Activated CD8-positive, alpha-beta T cell treated with anti-CD3 and anti-CD28 coated beads for 36 hours (primary cell): ENCODE data around the gene SENP1. TPM values are rescaled to one million over a fixed set of nuclear protein-coding genes. Genes with fewer than 3 reads are reported as not detected.

Experiments used
- ATAC-seq: fragments of 200-7000 bp; cut with Tn5 transposase; one replicate; pipeline ENCODE4 v1.10.0; 2021; ENCODE audit warnings: mild to moderate bottlenecking, moderate library complexity
- CTCF ChIA-PET: fragments of 350-600 bp; sonication (Branson Sonifier 250); formaldehyde crosslinking; loops from one replicate; lab custom pipeline; 2021; ENCODE audit warnings: antibody characterized with exemption; lab: Charles Lee
- POLR2A ChIA-PET: fragments of 350-600 bp; sonication (Branson Sonifier 250); formaldehyde crosslinking; loops from one replicate; lab custom pipeline; 2021; ENCODE audit warnings: antibody characterized with exemption; lab: Charles Lee
- DNase-seq: peaks from one replicate; pipeline ENCODE4 v3.0.0-alpha.2; 2020
- H3K27ac Mint-ChIP-seq: one replicate; pipeline ENCODE4 v1.8.0; 2021; ENCODE audit warnings: mild to moderate bottlenecking, mixed read lengths
- H3K27me3 Mint-ChIP-seq: one replicate; pipeline ENCODE4 v1.8.0; 2021; ENCODE audit warnings: mixed read lengths
- H3K36me3 Mint-ChIP-seq: one replicate; pipeline ENCODE4 v1.8.0; 2021; ENCODE audit warnings: low read depth, mixed read lengths
- H3K4me1 Mint-ChIP-seq: one replicate; pipeline ENCODE4 v1.8.0; 2021; ENCODE audit warnings: low read depth, mixed read lengths
- H3K4me3 Mint-ChIP-seq: one replicate; pipeline ENCODE4 v1.8.0; 2021; ENCODE audit warnings: mild to moderate bottlenecking, moderate library complexity, mixed read lengths
- H3K9me3 Mint-ChIP-seq: one replicate; pipeline ENCODE4 v1.8.0; 2021; ENCODE audit warnings: mixed read lengths
- CTCF ChIP-seq: fragments of 200-600 bp; IDR thresholded peaks from one replicate; pipeline ENCODE4 v1.8.0; 2022; ENCODE audit warnings: antibody characterized with exemption, mild to moderate bottlenecking
- intact Hi-C: fragments of 100-400 bp; cut with micrococcal nuclease; formaldehyde crosslinking; loops from one replicate; pipeline ENCODE4 v1.10.0; 2022
- total RNA-seq, 2 experiments: library from RNA; stranded (reverse); gene quantifications; one replicate each; pipeline ENCODE4 v1.2.3, GENCODE V29; 2021

Gene SENP1
- total RNA-seq, 2 experiments from 2014 or later: 39.8 to 40.2 TPM

- Mint-ChIP-seq H3K27ac (no peak overlapping the region), H3K4me3 (no peak overlapping the region), H3K27me3 (no peaks in the 10 kb centered on the region), H3K4me1 (no peaks in the 10 kb centered on the region), H3K36me3 (no peaks in the 10 kb centered on the region), H3K9me3 (no peaks in the 10 kb centered on the region)
- intact Hi-C loops: no loop called here
- ChIA-PET CTCF (no interaction called here), POLR2A (interaction anchor here (0.5 kb wide), 1 partner anchor 169 kb away, joined by 3 read pairs; no protein-coding TSS in a partner anchor)
- TF ChIP-seq CTCF: no peak
- ATAC-seq (no peak), DNase-seq (no peak)
Observed at GRCh38 chr12:48027183-48028002, 78.5 kb downstream of the SENP1 start.

- H3K4me3 Mint-ChIP-seq: no peak overlapping the region
- no peaks in the 10 kb centered on the region for H3K4me1 Mint-ChIP-seq
- DNase-seq (no peak), ATAC-seq (no peak)
- intact Hi-C loops: no loop called here
- POLR2A ChIA-PET: no interaction called here
- peaks cover 5% of the 10 kb centered on the region for H3K27me3 Mint-ChIP-seq
- no peaks in the 10 kb centered on the region for H3K9me3 Mint-ChIP-seq
- TF ChIP-seq CTCF: no peak
- CTCF ChIA-PET: interaction anchor here (0.7 kb wide), 1 partner anchor 77 kb away, joined by 3 read pairs; no protein-coding TSS in a partner anchor
- H3K27ac Mint-ChIP-seq: no peak overlapping the region
- H3K36me3 Mint-ChIP-seq: no peaks in the 10 kb centered on the region
Observed at GRCh38 chr12:48026060-48026827, 79.6 kb downstream of the SENP1 start.

- H3K4me3 Mint-ChIP-seq: no peak overlapping the region
Observed at GRCh38 chr12:48025281-48025680, 80.6 kb downstream of the SENP1 start.

DNA sequence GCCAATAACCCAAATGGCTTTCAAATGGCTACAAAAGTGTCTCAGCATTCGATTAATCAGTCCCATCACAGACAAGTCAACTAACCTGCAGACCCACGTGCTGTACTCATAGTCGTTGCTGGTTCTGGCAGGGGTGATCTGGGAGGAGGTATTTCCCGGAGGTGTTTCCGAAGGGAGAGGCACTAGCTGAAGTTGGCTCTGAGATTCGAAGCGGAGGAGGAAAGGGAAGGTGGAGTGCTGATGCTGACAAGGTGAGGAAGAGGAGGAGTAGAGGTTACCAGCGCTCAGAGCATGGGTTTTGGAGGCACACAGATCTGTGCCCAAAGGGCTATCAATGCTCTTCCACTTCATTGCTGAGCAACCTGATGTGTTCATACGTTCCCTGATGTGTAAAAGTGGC is 81.1 kb downstream of the SENP1 start:
- H3K36me3 Mint-ChIP-seq: no peaks in the 10 kb centered on the region
- no peak for DNase-seq
- no peaks in the 10 kb centered on the region for H3K9me3 Mint-ChIP-seq
- H3K27ac Mint-ChIP-seq: no peak overlapping the region
- no peak overlapping the region for H3K4me3 Mint-ChIP-seq
- intact Hi-C loops: no loop called here
- peaks cover 5% of the 10 kb centered on the region for H3K27me3 Mint-ChIP-seq
- POLR2A ChIA-PET: no interaction called here
- no peak for TF ChIP-seq CTCF
- H3K4me1 Mint-ChIP-seq: no peaks in the 10 kb centered on the region
- CTCF ChIA-PET: no interaction called here
- ATAC-seq: no peak

More at GRCh38 chr12:48025281-48025680, 80.6 kb downstream of the SENP1 start:
- Mint-ChIP-seq H3K27me3 (peaks cover 5% of the 10 kb centered on the region), H3K36me3 (no peaks in the 10 kb centered on the region), H3K4me1 (no peaks in the 10 kb centered on the region), H3K27ac (no peak overlapping the region), H3K9me3 (no peaks in the 10 kb centered on the region)
- DNase-seq (no peak), ATAC-seq (no peak)
- no peak for TF ChIP-seq CTCF
- ChIA-PET CTCF (no interaction called here), POLR2A (no interaction called here)
- intact Hi-C loops: no loop called here
